Hypothalamus (tissue), 51 donors: ENCODE data around the gene LIN37.
"Not testable (repeated sequence)": the region's sequence is repeated elsewhere in the genome, so short reads cannot be mapped to it uniquely, and the experiment has no call there.

Experiments
- DNase-seq, 51 donors: peaks; one replicate each; lab custom pipeline; 2025; lab: John Stamatoyannopoulos, UW

LIN37 gene

DNA sequence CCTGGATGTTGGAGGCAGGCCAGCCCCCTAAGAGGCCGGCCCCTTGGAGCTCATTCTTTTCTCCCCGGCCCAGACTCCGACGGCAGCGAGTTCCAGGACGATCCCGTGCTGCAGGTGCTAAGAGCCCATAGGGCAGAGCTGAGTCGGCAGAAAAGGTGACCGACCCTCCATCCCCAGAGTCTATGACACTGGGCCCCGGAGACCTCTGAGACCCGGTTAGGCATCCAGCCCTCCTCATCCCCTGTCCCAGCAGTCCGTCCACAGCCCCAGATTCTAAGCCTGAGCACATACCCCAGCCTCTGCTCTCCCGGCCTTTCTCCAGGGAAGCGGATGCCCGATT is 19.7 kb downstream of the LIN37 start:
- no peak for DNase-seq

DNA sequence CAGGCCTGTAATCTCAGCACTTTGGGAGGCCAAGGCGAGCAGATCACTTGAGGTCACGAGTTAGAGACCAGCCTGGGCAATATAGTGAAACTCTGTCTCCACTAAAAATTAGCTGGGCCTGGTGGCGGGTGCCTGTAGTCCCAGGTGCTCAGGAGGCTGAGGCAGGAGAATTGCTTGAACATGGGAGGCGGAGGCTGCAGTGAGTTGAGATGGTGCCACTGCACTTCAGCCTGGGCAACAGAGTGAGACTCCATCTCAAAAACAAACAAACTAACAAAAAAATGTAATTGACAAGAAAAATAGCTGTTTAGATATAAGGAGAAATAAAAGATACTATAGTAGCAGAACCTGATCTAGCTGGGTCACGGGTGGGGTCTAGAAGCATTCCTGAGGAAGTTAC is 24.0 kb downstream of the LIN37 start:
- DNase-seq = not testable (repeated sequence)

DNA sequence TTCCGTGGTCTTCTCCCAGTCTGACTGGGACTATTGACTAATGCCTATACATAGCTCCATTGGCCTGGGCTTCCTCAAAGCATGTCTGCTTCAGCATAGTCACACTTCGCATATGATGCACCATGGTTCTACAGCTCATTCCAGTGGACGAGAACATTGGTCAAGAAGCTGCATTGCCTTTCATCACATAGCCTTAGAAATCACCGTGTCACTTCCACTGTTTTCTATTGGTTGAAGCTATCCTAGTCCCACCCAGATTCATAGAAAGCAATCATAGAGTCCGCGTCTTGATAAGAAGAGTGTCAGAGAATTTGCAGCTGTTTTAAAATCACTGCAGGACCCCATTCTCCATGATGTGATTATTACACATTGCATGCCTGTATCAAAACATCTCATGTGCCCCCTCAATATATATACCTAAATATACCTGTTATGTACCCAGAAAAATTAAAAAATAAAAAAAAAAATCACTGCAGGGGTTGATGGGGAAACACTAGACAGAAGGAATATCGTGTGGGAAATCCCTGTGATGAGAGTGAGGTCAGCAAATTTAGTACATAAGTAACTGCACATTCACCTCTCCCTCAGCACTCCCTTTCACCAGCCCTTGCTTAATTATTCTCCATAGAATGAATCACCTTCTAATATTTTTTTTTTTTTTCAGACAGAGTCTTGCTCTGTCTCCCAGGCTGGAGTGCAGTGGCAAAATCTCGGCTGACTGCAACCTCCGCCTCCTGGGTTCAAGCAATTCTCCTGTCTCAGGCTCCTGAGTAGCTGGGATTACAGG is 24.8 kb downstream of the LIN37 start:
- no peak for DNase-seq

DNA sequence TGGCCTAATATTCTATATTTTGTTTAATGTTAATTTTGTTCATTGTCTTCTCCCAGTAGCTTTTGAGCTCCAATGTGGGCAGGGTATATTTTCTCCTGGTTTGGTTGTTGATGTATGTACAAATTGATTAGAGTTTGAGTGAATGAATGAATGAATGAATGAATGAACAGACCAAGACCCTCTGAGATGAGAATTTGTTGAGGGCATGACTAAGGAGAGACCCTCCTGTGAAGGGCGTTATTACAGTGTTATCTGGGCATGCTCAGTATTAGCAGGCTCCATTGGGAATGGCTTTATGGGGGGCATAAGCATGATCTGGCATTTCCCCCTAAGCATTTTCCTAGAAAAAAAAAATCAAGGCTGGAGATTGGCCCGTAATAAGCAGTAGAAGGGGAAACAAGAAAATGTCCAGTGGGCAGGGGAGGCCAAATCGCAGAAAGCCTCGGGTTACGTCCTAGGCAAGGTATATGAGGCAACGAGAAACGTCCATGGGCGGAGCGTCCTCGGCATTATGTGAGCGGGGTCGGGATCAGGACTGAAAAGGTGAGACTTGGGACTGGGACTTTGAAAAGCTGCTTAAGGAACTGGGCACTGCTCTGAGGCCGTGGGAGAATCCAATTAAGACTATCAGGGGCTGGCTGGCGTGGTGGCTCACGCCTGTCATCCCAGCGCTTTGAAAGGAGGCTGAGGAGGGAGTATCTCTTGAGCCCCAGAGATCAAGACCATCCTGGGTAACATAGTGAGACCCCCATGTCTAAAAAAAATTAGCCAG is 26.1 kb downstream of the LIN37 start:
- DNase-seq = no peak

GRCh38 chr19:35775046-35775297 is 26.6 kb downstream of the LIN37 start:
- DNase-seq = no peak

DNA sequence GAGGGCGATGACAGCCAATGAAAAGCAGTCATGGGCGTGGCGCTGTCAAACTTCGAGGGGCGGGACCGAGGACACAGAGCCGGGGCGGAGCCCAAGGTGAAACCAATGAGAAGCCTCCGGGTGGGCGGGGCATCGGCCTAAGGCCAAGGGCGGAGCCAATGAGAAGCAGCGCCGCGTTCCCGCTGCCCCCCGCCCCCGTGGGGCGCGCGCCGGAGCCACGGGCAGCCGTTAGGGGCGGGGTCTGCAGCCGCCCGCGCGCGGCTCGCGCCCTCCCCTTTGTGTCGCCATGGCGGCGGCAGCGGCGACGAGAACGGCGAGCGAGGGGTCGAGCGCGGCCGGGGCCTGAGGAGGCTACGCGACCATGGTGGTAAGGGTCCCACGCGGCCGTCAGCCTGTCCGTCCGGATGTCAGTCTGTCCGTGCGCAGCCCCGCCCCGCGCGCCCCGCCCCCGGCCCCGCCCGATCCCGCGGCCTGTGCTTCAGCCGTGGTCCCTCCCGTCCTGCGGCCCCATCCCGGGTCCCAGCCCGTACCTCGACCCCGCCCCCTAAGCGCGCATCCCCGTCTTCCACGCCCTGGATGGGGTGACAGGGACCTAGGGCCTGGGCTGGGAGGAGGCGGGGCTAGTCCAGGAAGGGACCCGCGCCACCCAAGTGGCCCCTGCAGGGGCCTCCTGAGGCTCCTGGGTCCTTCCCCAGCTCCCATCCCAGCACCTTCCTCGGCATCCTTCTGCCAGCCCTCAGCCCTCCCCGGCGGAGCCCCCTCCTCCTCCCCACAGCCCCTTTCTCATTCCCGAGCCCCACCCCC is 27.1 kb downstream of the LIN37 start, which contains the start of gene ARHGAP33:
ARHGAP33 (plus strand) TSS at position 267 of the 804 bp plus-strand sequence; CDS start at position 362, 95 bp downstream.
- peak; percentile 58 to 99 (median 95) for DNase-seq

DNA sequence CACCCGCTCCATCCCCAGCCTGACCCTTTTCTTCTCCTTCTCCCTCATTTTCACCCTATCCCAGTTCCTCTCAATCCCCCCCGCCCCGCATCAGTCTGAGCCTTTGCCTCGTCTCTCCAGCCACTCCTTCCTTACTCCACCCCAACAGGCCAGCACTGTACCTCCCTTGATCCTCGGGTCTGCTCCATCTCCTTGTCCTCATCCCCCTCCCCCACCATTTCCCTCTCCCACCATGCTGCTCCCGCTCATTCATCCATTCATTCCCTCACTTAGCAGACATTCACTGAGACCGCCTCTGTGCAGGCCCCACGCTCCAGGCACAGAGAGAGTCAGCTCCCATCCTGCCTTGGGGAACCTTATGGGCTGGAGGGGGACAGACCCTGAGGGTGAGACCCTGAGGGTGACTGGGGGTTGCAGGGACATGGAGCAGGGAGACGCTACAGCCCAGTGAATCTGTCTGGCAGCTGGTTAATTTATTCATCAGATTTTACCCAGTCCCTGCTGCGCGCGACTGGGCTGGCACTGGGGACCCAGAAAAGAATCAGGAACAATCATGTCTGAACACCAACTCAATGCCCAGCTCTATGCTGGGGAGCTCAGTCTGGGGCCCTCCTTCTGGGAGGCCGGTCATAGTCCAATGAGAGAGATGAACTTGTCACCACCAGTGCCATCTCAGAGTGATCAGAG is 27.9 kb downstream of the LIN37 start:
- DNase-seq = peak in 5 of 51 donors; percentile 9 to 49 (median 27)

GRCh38 chr19:35777086-35777841 is 28.9 kb downstream of the LIN37 start:
- peak in 23 of 51 donors; percentile 5 to 64 (median 30) for DNase-seq

DNA sequence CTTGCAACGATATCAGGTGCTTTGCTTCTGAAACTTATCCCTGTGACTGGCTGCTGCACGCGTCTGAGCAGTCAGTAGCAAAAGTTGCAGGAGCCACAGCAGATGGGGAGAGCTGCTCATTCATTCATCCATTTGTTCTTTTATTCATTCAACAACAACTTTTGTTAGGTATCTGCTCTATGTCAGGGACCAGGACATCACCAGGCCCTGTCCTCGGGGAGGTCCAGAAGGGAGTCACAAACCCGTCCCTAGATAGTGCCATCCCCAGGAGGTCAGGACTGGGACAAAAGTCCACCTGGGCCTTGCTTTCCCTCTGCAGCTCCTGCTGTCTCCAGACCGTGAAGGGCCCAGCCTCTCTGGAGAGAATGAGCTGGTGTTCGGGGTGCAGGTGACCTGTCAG is 29.6 kb downstream of the LIN37 start:
- no peak for DNase-seq

GRCh38 chr19:35779033-35779432 is 30.7 kb downstream of the LIN37 start:
- peak in 1 of 51 donors; percentile 13 for DNase-seq

DNA sequence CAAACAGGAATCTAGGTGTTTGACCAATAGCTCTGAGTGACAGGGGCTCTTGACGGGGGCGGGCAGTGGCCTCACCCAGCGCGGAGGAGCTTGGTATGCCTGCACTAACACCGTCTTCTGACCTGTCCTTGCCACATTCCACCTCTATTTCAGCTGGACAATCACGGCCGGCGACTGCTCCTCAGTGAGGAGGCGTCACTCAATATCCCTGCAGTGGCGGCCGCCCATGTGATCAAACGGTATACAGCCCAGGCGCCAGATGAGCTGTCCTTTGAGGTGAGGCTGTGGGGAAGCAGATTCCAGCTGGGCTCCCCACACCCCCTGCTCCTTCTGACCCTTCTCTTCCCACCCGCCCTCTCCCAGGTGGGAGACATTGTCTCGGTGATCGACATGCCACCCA is 31.7 kb downstream of the LIN37 start:
- no peak for DNase-seq

GRCh38 chr19:35780717-35781116 is 32.3 kb downstream of the LIN37 start:
- no peak for DNase-seq

GRCh38 chr19:35781650-35782049 is 33.3 kb downstream of the LIN37 start:
- no peak for DNase-seq

DNA sequence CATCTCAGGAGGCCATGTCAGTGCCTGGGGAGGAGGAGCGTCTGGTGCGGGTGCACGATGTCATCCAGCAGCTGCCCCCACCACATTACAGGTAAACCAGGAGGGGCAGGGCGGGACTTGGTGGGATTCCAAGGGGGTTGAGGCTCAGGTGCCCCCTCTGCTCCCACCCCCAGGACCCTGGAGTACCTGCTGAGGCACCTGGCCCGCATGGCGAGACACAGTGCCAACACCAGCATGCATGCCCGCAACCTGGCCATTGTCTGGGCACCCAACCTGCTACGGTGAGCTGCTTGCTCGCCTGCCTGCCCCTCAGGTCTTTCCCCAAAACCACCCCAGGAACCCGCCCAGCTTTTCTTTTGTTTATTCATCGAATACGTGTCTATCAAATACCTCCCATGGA is 34.2 kb downstream of the LIN37 start:
- DNase-seq = no peak

- DNase-seq = no peak
These were observed 35.4 kb downstream of the LIN37 start for GRCh38 chr19:35783469-35784434.

- no peak for DNase-seq
These were observed 36.3 kb downstream of the LIN37 start for GRCh38 chr19:35784503-35785338.

- no peak for DNase-seq
These were observed 36.9 kb downstream of the LIN37 start for GRCh38 chr19:35785339-35785627.
